Mesothelial cell of epicardium (in vitro differentiated cells): Measurements from ENCODE around the gene PFKFB2. TPM values are rescaled to one million over a fixed set of nuclear protein-coding genes. Genes with fewer than 3 reads are reported as not detected.

ENCODE experiments used
- DNase-seq, 2 experiments: peaks; one replicate each; pipeline ENCODE4 v3.0.0; 2021; ENCODE audit warnings: low spot score in 2 of 2; ENCODE audit not compliant: unreplicated experiment in 2 of 2
- H3K27ac Mint-ChIP-seq: 2 replicates; pipeline ENCODE4 v1.8.0; 2021; ENCODE audit warnings: mixed read lengths
- H3K27me3 Mint-ChIP-seq: 2 replicates; pipeline ENCODE4 v1.8.0; 2021; ENCODE audit warnings: low read depth, mixed read lengths
- H3K36me3 Mint-ChIP-seq: 2 replicates; pipeline ENCODE4 v1.8.0; 2021; ENCODE audit warnings: mixed read lengths
- H3K4me1 Mint-ChIP-seq: 2 replicates; pipeline ENCODE4 v1.8.0; 2021; ENCODE audit warnings: mixed read lengths
- H3K4me3 Mint-ChIP-seq: 2 replicates; pipeline ENCODE4 v1.8.0; 2021; ENCODE audit warnings: mild to moderate bottlenecking, moderate library complexity, mixed read lengths
- H3K9me3 Mint-ChIP-seq: 2 replicates; pipeline ENCODE4 v1.8.0; 2021; ENCODE audit warnings: mixed read lengths
- total RNA-seq: library from RNA; stranded (reverse); gene quantifications from 3 replicates; pipeline ENCODE4 v1.2.1, GENCODE V29; 2021
- TF ChIP-seq, protein P1 (sequence below): fragments of 200-600 bp; sonication (generic); IDR thresholded peaks from one replicate; pipeline ENCODE4 v1.5.0; 2021; ENCODE audit warnings: antibody characterized with exemption; ENCODE audit not compliant: unreplicated experiment

The PFKFB2 gene
- total RNA-seq, 1 donor from 2014 or later, result 12.7 TPM

DNA sequence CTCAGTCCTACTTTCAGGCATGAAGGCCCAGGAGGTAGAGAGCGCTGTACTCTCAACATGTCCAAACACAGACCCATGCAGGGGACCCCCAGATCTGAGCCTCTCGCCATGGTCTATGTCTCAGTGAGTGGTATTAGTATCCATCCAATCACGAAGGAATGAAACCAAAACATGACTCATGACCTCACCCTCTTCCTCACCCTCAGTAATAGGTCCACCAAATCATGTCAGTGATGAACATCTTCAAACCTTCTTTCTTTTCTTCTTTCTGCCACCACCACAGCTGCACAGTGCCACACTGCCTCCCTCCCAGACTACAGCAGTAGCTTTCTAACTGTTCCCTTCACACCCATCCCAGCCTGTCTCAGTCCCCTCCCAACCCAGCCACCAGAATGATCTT is 37.3 kb upstream of the PFKFB2 start:
- DNase-seq, result no peak
- Mint-ChIP-seq H3K27me3 (peaks cover 56% of the 10 kb centered on the region), H3K9me3 (no peaks in the 10 kb centered on the region), H3K27ac (no peak overlapping the region), H3K36me3 (no peaks in the 10 kb centered on the region), H3K4me3 (no peak overlapping the region), H3K4me1 (no peaks in the 10 kb centered on the region)
- TF ChIP-seq, protein P1, sequence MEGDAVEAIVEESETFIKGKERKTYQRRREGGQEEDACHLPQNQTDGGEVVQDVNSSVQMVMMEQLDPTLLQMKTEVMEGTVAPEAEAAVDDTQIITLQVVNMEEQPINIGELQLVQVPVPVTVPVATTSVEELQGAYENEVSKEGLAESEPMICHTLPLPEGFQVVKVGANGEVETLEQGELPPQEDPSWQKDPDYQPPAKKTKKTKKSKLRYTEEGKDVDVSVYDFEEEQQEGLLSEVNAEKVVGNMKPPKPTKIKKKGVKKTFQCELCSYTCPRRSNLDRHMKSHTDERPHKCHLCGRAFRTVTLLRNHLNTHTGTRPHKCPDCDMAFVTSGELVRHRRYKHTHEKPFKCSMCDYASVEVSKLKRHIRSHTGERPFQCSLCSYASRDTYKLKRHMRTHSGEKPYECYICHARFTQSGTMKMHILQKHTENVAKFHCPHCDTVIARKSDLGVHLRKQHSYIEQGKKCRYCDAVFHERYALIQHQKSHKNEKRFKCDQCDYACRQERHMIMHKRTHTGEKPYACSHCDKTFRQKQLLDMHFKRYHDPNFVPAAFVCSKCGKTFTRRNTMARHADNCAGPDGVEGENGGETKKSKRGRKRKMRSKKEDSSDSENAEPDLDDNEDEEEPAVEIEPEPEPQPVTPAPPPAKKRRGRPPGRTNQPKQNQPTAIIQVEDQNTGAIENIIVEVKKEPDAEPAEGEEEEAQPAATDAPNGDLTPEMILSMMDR, result no peak

DNA sequence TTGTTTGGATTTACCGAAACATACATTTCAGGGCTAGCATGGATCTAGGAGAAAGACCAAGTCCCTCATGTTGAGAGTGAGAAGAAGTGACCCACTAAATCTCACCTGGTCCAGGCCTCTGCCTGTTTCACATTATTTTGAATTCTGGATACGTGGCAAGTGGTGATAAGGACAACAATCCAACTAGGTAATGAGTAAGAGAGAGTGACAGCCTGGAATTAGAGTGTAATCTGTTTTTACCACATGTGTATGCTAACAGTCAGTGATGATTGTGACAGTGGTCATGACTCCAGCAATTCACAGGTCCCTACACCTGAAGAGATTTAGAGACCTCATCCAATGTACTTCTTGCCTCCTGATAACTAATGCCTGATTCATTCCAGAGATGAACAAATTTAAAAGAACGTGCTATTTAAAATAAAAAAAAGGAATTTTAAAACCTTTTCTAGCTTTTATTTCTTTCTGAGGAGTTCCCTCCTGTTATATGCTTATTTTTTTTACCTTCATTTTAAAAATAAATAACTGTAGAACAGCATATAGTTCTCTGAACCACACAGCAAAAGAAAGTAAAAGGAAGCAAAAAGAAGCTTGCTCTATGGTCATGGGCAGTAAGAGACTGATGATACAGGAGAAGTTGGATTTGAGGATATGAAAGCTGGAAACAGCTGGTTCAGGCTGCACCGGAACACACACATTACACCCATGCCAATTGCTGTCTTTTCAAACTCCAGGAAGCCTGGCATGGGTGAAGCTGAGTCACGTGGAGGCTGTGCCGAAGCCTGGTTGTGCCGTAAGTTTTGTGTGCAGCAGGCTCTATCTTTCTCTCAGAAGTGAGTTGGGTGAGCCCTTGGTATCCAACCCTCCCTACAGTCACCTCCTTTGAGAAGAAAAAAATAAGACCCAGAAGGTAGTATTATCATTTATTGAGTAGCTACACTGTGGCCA is 35.2 kb upstream of the PFKFB2 start:
- Mint-ChIP-seq H3K4me1 (no peaks in the 10 kb centered on the region), H3K27me3 (peaks cover 39% of the 10 kb centered on the region), H3K4me3 (no peak overlapping the region), H3K9me3 (no peaks in the 10 kb centered on the region), H3K36me3 (no peaks in the 10 kb centered on the region), H3K27ac (no peak overlapping the region)
- no peak for DNase-seq
- TF ChIP-seq, protein P1, result no peak

DNA sequence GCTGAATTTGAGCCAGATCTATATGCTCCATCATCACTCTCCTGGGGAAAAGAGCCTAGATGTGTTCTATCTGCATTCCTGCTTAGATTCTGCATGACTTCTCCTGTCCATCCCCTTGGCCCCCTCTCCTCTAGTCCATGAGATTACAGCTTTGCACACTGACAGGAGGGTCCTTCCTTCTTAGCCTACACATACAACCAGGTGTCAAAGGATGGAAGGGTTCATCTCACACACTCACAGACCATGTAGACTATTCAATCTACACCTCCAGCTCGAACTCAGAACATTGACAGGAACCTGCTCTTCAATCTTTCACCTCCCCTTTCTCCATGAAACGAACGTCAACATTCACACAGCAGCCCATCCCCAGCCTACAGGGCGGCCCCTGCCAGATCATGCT is 34.4 kb upstream of the PFKFB2 start:
- Mint-ChIP-seq H3K27ac (no peak overlapping the region), H3K4me3 (no peak overlapping the region), H3K9me3 (no peaks in the 10 kb centered on the region), H3K27me3 (peaks cover 32% of the 10 kb centered on the region), H3K4me1 (no peaks in the 10 kb centered on the region), H3K36me3 (no peaks in the 10 kb centered on the region)
- TF ChIP-seq, protein P1, result no peak
- no peak for DNase-seq

DNA sequence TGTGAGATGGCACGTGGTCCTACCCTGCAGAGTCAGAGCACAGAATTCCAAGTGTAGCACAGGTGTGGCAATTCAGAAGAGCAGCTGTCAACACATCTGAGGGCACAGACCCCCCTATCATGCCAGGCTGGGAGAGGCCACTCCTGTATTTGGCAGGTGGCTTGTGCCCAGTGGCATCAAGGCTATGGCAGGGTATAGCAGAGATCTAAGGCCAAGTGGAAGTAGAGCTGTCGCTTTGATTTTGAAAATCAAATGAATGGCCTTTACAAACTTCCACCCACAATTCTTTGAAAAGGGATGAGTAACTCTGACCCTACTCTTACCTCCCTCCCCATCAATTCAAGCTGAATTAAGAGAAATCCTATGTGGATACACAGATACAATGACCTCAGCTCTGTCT is 33.9 kb upstream of the PFKFB2 start:
- no peaks in the 10 kb centered on the region for H3K9me3 Mint-ChIP-seq
- H3K4me1 Mint-ChIP-seq, result peaks cover 2% of the 10 kb centered on the region
- TF ChIP-seq, protein P1, result no peak
- no peak overlapping the region for H3K4me3 Mint-ChIP-seq
- no peak for DNase-seq
- H3K27me3 Mint-ChIP-seq, result peaks cover 28% of the 10 kb centered on the region
- no peaks in the 10 kb centered on the region for H3K36me3 Mint-ChIP-seq
- no peak overlapping the region for H3K27ac Mint-ChIP-seq

DNA sequence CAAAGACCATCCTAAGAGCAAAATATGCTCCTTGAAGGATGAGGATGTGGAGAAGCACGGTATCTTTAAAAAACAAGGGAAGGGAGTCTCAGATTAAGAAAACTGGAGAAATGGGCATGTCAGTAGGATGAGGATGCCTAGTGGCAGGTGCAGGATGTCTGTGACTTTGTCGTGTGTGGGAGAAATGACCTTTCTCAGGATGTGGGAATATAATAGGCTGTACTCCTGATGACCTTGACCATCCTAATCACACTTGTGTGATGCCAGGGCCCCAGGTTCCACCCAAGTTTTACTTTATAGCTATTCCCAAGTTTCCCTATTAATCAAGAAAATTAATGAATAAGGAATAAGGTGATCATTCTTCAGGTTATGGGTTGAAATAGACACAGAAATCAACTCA is 33.4 kb upstream of the PFKFB2 start:
- peaks cover 7% of the 10 kb centered on the region for H3K4me1 Mint-ChIP-seq
- no peak overlapping the region for H3K27ac Mint-ChIP-seq
- TF ChIP-seq, protein P1, result no peak
- H3K4me3 Mint-ChIP-seq, result no peak overlapping the region
- no peaks in the 10 kb centered on the region for H3K36me3 Mint-ChIP-seq
- no peaks in the 10 kb centered on the region for H3K9me3 Mint-ChIP-seq
- DNase-seq, result no peak
- peaks cover 23% of the 10 kb centered on the region for H3K27me3 Mint-ChIP-seq
